Activated CD4-positive, alpha-beta T cell treated with anti-CD3 and anti-CD28 coated beads, Interleukin-2, amount 50 U/mL, for 16 hours (primary cell): Measurements from ENCODE around the gene TBX10.
"Not testable (repeated sequence)": the region's sequence is repeated elsewhere in the genome, so short reads cannot be mapped to it uniquely, and the experiment has no call there.

Source experiments
- DNase-seq: peaks from one replicate; pipeline ENCODE4 v3.0.0-alpha.2; 2020

TBX10 gene

GRCh38 chr11:67644472-67645418 is 5.2 kb upstream of the TBX10 start:
- no peak for DNase-seq

- no peak for DNase-seq
Observed at GRCh38 chr11:67644042-67644441, 4.5 kb upstream of the TBX10 start.

- DNase-seq, result no peak
Observed at GRCh38 chr11:67642173-67643120, 2.9 kb upstream of the TBX10 start.

- DNase-seq, result no peak
Observed at GRCh38 chr11:67641338-67642172, 2.0 kb upstream of the TBX10 start.

- DNase-seq, result no peak
Observed at GRCh38 chr11:67640758-67641337, 1.3 kb upstream of the TBX10 start.

GRCh38 chr11:67640021-67640757 is 626 bp upstream of the TBX10 start:
- DNase-seq, result peak; percentile 58

- no peak for DNase-seq
Observed at GRCh38 chr11:67638535-67639437, 777 bp downstream of the TBX10 start.

- DNase-seq, result not testable (repeated sequence)
Observed at GRCh38 chr11:67637441-67637840, 2.1 kb downstream of the TBX10 start.

GRCh38 chr11:67636962-67637361 is 2.6 kb downstream of the TBX10 start:
- DNase-seq, result no peak

GRCh38 chr11:67635231-67635521 is 4.4 kb downstream of the TBX10 start:
- DNase-seq, result no peak

GRCh38 chr11:67634366-67635230 is 5.0 kb downstream of the TBX10 start:
- no peak for DNase-seq

- DNase-seq, result no peak
Observed at GRCh38 chr11:67633758-67634365, 5.7 kb downstream of the TBX10 start.

- DNase-seq, result no peak
Observed at GRCh38 chr11:67632982-67633755, 6.4 kb downstream of the TBX10 start.

- no peak for DNase-seq
Observed at GRCh38 chr11:67632175-67632981, 7.2 kb downstream of the TBX10 start.

GRCh38 chr11:67631853-67632174 is 7.7 kb downstream of the TBX10 start:
- DNase-seq, result no peak

- DNase-seq, result no peak
Observed at GRCh38 chr11:67631411-67631810, 8.2 kb downstream of the TBX10 start.

GRCh38 chr11:67630943-67631331 is 8.6 kb downstream of the TBX10 start:
- DNase-seq, result no peak
